ENCODE data around the gene FNDC10.

FNDC10 gene

DNA sequence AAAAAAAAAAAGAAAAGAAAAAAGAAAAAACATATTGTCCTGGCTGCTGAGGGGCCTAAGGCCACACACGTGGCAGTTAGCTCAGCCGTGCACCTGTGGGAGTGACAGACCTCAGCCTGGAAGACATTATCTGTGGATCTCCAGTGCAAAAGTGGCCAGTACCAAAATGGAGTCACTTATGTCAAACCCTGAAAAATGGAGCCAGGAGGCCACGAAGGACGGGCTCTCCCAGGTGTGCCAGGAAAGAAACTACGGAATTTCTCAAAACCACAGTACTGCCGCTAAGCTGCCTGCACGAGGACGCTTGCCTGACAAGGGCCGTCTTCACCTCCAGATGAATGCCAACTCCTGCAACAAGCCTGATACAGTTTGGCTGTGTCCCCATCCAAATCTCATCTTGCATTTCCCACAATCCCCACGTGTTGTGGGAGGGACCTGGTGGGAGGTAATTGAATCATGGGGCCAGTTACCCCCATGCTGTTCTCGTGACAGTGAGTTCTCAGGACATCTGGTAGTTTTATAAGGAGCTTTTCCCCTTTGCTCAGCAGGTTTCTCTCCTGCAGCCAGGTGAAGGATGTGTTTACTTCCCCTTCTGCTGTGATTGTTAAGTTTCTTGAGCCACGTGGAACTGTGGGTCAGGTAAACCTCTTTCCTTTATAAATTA lies 10.0 kb upstream of the FNDC10 start:
- no peak for TF ChIP-seq CTCF (IDR thresholded peaks at IDR 0.05; ENCODE audit: low read depth, low read length, missing control alignments)
- no peak overlapping the region for H3K4me3 ChIP-seq (ENCODE audit: low read depth, low read length)
- no peak for DNase-seq (ENCODE audit: low read depth)

DNA sequence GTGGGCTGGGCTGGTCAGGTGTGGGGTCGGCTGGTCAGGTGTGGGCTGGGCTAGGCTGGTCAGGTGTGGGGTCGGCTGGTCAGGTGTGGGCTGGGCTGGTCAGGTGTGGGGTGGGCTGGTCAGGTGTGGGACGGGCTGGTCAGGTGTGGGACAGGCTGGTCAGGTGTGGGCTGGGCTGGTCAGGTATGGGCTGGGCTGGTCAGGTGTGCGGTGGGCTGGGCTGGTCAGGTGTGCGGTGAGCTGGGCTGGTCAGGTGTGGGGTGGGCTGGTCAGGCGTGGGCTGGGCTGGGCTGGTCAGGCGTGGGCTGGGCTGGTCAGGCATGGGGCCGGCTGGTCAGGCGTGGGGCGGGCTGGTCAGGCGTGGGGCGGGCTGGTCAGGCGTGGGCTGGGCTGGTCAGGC lies 6.3 kb upstream of the FNDC10 start:
- H3K4me3 ChIP-seq (ENCODE audit: low read depth, low read length): no peak overlapping the region
- no peak for TF ChIP-seq CTCF (IDR thresholded peaks at IDR 0.05; ENCODE audit: low read depth, low read length, missing control alignments)
- no peak for DNase-seq (ENCODE audit: low read depth)

DNA sequence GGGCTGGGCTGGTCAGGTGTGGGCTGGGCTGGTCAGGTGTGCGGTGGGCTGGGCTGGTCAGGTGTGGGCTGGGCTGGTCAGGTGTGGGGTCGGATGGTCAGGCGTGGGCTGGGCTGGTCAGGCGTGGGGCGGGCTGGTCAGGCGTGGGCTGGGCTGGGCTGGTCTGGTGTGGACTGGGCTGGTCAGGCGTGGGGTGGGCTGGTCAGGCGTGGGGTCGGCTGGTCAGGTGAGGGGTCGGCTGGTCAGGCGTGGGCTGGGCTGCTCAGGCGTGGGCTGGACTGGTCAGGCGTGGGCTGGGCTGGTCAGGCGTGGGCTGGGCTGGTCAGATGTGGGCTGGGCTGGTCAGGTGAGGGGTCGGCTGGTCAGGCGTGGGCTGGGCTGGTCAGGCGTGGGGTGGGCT lies 5.8 kb upstream of the FNDC10 start:
- no peak for TF ChIP-seq CTCF (IDR thresholded peaks at IDR 0.05; ENCODE audit: low read depth, low read length, missing control alignments)
- no peak overlapping the region for H3K4me3 ChIP-seq (ENCODE audit: low read depth, low read length)
- no peak for DNase-seq (ENCODE audit: low read depth)

GRCh38 chr1:1605034-1605591 lies 5.2 kb upstream of the FNDC10 start:
- no peak for DNase-seq (ENCODE audit: low read depth)
- no peak overlapping the region for H3K4me3 ChIP-seq (ENCODE audit: low read depth, low read length)
- TF ChIP-seq CTCF (IDR thresholded peaks at IDR 0.05; ENCODE audit: low read depth, low read length, missing control alignments): no peak

DNA sequence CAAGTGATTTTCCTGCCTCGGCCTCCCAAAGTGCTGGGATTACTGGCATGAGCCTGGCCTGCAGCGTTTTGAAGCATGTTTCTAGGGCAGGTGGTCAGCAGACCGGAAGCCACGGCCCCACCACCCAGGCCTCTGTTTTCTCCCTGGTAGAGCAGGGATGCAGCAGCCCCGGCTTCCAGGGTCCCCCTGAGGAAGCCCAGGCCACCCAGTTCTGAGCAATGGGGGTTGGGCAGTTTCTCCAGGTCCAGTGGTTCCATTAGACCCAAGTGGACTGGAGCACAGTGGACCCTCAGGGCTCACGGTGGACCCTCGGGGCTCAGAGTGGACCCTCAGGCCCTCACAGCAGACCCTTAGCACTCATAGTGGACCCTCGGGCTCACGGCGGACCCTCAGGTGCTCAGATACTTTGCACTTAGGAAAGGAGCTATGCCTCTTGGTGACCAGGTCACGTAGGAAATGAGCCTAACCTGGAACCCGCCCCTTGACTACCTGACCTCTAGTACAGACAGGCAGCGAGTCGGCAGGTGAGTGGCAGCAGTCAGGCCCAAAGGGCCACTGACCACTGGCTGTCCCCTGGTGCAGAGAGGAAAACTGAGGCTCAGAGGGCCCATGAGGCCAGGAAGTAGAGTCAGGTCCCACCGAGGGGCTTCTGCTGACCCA lies 4.6 kb upstream of the FNDC10 start:
- DNase-seq (ENCODE audit: low read depth): no peak
- no peak overlapping the region for H3K4me3 ChIP-seq (ENCODE audit: low read depth, low read length)
- TF ChIP-seq CTCF (IDR thresholded peaks at IDR 0.05; ENCODE audit: low read depth, low read length, missing control alignments): no peak

DNA sequence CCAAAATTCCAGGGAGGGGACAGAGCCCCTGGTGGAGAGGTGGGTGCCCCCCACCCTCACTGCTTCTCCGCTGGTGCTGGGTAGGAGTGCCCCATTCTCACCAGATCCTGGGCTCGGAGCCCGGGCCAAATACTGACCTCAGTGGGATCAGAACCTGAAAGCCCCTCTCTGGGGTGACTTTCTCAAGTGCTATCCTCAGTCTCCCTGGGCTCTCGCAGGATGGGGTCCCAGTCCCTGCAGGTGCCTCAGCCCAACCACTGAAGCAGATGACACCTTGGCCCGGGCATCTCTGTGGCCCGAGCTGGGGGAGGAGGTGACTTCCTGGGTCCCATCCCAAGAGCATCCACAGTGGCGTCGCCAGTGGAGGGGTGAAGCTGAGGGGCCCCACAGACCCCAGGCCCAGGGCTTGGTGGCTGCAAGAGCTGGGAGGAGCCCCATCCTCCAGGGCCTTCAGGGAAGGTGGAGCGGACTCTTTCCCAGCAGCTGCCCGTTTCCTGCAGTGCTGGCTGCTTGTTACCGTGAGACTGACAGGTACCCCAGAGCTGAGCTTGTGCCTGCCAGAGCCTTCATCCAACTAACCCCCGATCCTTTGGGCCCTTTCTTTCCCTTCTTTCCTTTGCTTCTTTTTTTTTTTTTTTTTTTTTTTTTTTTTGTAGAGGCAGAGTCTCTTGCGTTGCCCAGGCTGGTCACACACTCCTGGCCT lies 3.9 kb upstream of the FNDC10 start:
- no peak for TF ChIP-seq CTCF (IDR thresholded peaks at IDR 0.05; ENCODE audit: low read depth, low read length, missing control alignments)
- H3K4me3 ChIP-seq (ENCODE audit: low read depth, low read length): no peak overlapping the region
- DNase-seq (ENCODE audit: low read depth): no peak

Data from GM12864 (cell line).